Prostate gland (tissue), 2 donors: ENCODE results near the gene UPK3B.

Source experiments
- POLR2A ChIP-seq: fragments of 450-650 bp; IDR thresholded peaks from one replicate; pipeline ENCODE4 v1.6.1; 2016; ENCODE audit warnings: antibody characterized with exemption, mild to moderate bottlenecking
- POLR2AphosphoS5 ChIP-seq: sonication (generic); formaldehyde crosslinking; IDR thresholded peaks from one replicate; pipeline ENCODE4 v1.6.1; 2017; ENCODE audit warnings: antibody characterized with exemption
- TF ChIP-seq, protein P1 (sequence below), 4 experiments: fragments of 200-600 bp in 2 of 4; fragments of 450-650 bp in 2 of 4; sonication (generic) in 2 of 4; IDR thresholded peaks; 1 replicate in 3 of 4; 2 replicates in 1 of 4; pipeline ENCODE4 v1.5.1; 2016 to 2019; ENCODE audit warnings: antibody characterized with exemption in 4 of 4, mild to moderate bottlenecking in 2 of 4, moderate library complexity in 2 of 4

DNA sequence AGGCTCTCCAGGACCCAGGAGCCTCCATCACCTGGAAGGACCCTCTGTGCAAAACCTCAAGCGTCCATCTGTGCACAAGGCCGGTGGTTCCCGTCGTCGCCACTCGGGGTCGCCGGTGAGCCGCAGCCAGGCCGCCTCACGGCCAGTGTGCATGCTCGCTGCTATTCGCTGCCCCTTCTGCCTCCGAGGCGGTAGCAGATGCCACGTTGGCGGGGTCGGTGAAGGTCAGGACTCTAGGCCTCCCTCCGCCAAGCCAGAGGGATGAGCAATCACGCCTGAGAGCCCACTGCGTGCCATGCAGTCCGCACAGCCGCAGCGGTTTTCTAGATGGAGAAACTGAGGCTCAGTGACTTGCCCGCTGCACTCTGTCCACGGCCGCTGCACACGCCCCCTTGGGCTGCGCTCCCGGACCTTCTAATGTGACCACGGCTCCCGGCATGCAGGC is 5.7 kb downstream of the UPK3B start:
- TF ChIP-seq, protein P1, sequence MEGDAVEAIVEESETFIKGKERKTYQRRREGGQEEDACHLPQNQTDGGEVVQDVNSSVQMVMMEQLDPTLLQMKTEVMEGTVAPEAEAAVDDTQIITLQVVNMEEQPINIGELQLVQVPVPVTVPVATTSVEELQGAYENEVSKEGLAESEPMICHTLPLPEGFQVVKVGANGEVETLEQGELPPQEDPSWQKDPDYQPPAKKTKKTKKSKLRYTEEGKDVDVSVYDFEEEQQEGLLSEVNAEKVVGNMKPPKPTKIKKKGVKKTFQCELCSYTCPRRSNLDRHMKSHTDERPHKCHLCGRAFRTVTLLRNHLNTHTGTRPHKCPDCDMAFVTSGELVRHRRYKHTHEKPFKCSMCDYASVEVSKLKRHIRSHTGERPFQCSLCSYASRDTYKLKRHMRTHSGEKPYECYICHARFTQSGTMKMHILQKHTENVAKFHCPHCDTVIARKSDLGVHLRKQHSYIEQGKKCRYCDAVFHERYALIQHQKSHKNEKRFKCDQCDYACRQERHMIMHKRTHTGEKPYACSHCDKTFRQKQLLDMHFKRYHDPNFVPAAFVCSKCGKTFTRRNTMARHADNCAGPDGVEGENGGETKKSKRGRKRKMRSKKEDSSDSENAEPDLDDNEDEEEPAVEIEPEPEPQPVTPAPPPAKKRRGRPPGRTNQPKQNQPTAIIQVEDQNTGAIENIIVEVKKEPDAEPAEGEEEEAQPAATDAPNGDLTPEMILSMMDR (IDR thresholded peaks at IDR 0.05) = peak in 2 of 4 experiments; percentile 66 to 89
- TF ChIP-seq POLR2AphosphoS5 (no peak), POLR2A (no peak)
